ENCODE measurements around the gene CCDC77.

The CCDC77 gene

DNA sequence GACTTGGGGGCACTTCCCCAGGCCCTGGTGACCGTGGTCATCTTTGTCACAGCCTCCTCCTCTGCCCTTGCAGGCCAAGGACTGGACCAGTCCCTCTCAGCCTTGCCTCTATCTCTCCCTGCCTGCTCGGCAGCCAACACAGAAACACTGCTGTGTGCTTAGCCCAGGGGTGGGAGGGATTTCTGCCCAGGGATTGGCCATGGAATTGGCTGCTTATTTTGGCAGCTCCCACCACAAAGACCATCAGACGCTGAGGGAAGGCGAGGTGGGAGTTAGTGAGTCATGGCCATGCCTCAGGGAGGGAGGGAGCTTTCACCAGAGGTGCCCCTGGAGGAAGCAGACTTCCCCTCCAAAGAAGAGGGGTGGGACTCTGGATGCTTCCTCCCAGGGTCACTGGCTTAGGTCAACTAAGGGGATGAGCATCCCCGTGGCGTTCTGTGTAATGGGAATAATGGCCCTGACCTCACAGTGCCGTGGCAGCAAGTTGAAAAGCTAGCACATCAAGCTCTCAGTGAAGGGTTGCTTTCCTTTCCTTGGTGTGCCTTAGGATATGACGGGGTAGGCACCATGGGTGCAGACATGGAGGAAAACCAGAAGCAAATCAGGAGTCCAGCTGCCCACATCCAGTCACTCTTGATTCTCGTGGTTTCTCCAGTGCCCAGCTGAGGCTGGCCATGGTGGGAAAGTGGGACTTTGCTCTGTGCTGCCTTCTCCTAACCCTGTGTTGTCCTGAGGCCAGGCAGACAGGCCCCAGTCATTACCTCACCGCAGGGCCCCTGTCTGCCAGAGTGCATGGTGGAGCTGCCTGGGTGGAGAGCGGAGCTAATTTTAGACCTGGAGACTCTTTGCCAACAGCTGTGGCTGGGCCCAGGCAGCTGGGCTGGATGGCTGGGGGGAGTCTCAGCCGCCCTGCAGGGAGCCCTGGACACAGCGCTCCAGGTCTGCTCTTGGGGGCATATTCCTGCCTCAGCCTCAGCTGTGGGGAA, 79.7 kb downstream of the CCDC77 start:
- peak; percentile 60 for DNase-seq

- DNase-seq, result no peak
Observed at GRCh38 chr12:482061-482460, 80.6 kb downstream of the CCDC77 start.

DNA sequence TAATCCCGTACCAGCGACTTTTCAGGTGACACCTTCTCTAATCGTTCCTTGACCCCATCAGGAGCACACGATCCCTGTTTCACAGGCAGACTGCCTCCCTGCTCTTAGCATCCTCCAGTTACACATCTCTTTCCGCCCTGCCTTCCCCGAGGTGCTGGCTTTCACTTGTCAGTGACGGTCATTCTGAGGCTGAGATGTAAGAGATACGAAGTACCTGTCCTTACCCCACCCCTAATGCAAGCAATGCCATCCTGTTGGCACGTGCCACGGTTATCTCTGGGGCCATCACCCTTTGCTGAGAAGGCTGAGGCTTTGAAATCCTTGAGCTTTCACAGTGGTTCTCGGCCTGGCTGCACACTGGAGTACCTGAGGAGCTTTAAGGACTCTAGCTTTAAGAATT, 82.7 kb downstream of the CCDC77 start:
- DNase-seq, result no peak

- DNase-seq, result no peak
Observed at GRCh38 chr12:490260-490659, 88.8 kb downstream of the CCDC77 start.

Data from fibroblast of skin of abdomen (primary cell).